Measurements from ENCODE around the gene OBP2A. TPM values are rescaled to one million over a fixed set of nuclear protein-coding genes. Genes with fewer than 3 reads are reported as not detected.

The OBP2A gene
- total and polyA plus RNA-seq, 2 donors (not counting 1 experiment from before 2014, with no cell fraction given) = not detected

DNA sequence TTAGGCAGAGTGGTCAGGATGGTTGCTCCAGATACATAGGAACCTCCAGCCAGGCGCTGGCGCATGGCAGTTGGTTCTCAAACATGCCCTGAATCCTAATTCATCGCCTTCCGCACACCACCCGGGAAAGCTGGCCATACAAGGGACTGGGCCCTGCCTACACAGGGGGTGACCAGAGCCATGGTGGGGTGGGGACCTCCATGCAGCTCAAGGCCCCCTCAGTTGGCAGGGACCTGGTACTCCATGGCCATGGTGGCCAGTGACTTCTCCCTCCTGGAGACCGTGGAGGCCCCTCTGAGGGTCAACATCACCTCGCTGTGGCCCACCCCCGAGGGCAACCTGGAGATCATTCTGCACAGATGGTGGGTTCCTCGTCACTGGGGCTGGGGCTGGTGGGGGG lies 42.4 kb downstream of the OBP2A start:
- H3K4me1 ChIP-seq (ENCODE audit: control insufficient read depth in 2 of 2, insufficient read depth in 2 of 2, low read length in 2 of 2) = no peaks in the 10 kb centered on the region
- intact Hi-C loops (cut with micrococcal nuclease) = no loop called here
- no peak overlapping the region for H3K4me3 ChIP-seq (ENCODE audit: control extremely low read depth in 1 of 5, extremely low read depth in 1 of 5, insufficient read depth in 1 of 5, low read depth in 2 of 5, low read length in 4 of 5)
- no peak for ATAC-seq (ENCODE audit: low read depth)
- H3K27me3 Mint-ChIP-seq = peaks cover 14% of the 10 kb centered on the region
- no peak overlapping the region for H3K27ac ChIP-seq (ENCODE audit: low read length in 2 of 2)
- no peak for DNase-seq
- H3K4me1 Mint-ChIP-seq = no peaks in the 10 kb centered on the region
- H3K9me3 Mint-ChIP-seq (ENCODE audit: insufficient read depth) = no peaks in the 10 kb centered on the region
- H3K79me2 ChIP-seq (ENCODE audit: control insufficient read depth, insufficient read depth, low read length) = no peaks in the 10 kb centered on the region
- no peaks in the 10 kb centered on the region for H4K20me1 ChIP-seq (ENCODE audit: control insufficient read depth, insufficient read depth, low read length, poor library complexity, severe bottlenecking)
- no peaks in the 10 kb centered on the region for H3K36me3 ChIP-seq (replicated peaks in 1 of 2; ENCODE audit: control extremely low read depth in 1 of 2, control insufficient read depth in 1 of 2, extremely low read depth in 1 of 2, insufficient read depth in 2 of 2, low read length in 1 of 2)
- no peaks in the 10 kb centered on the region for H3K9me3 ChIP-seq (ENCODE audit: control extremely low read depth in 1 of 3, control insufficient read depth in 2 of 3, insufficient read depth in 1 of 3, low read length in 2 of 3)
- no peak overlapping the region for H3K4me2 ChIP-seq (replicated peaks; ENCODE audit: low read depth, low read length, poor library complexity, severe bottlenecking)
- no peak overlapping the region for H3K4me3 Mint-ChIP-seq
- no peaks in the 10 kb centered on the region for H3K27me3 ChIP-seq (replicated peaks in 1 of 4; ENCODE audit: control extremely low read depth in 1 of 4, control insufficient read depth in 3 of 4, insufficient read depth in 4 of 4, low read length in 3 of 4)
- H3K9ac ChIP-seq (ENCODE audit: low read length) = no peak overlapping the region
- 88% methylated on average over 9 of the region's 9 CpGs for WGBS (ENCODE audit: insufficient coverage)
- CTCF ChIA-PET = no interaction called here
- H3K27ac Mint-ChIP-seq = no peak overlapping the region
- TF ChIP-seq, protein P1, sequence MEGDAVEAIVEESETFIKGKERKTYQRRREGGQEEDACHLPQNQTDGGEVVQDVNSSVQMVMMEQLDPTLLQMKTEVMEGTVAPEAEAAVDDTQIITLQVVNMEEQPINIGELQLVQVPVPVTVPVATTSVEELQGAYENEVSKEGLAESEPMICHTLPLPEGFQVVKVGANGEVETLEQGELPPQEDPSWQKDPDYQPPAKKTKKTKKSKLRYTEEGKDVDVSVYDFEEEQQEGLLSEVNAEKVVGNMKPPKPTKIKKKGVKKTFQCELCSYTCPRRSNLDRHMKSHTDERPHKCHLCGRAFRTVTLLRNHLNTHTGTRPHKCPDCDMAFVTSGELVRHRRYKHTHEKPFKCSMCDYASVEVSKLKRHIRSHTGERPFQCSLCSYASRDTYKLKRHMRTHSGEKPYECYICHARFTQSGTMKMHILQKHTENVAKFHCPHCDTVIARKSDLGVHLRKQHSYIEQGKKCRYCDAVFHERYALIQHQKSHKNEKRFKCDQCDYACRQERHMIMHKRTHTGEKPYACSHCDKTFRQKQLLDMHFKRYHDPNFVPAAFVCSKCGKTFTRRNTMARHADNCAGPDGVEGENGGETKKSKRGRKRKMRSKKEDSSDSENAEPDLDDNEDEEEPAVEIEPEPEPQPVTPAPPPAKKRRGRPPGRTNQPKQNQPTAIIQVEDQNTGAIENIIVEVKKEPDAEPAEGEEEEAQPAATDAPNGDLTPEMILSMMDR (IDR thresholded peaks at IDR 0.05) = no peak
- TF ChIP-seq EZH2 (IDR thresholded peaks at IDR 0.05; ENCODE audit: borderline replicate concordance, insufficient read depth, low read depth, low read length, poor library complexity, severe bottlenecking) = no peak
- no peak overlapping the region for H2AFZ ChIP-seq (ENCODE audit: insufficient read depth, low read depth, low read length, poor library complexity, severe bottlenecking)
- POLR2A ChIA-PET = no interaction called here

DNA sequence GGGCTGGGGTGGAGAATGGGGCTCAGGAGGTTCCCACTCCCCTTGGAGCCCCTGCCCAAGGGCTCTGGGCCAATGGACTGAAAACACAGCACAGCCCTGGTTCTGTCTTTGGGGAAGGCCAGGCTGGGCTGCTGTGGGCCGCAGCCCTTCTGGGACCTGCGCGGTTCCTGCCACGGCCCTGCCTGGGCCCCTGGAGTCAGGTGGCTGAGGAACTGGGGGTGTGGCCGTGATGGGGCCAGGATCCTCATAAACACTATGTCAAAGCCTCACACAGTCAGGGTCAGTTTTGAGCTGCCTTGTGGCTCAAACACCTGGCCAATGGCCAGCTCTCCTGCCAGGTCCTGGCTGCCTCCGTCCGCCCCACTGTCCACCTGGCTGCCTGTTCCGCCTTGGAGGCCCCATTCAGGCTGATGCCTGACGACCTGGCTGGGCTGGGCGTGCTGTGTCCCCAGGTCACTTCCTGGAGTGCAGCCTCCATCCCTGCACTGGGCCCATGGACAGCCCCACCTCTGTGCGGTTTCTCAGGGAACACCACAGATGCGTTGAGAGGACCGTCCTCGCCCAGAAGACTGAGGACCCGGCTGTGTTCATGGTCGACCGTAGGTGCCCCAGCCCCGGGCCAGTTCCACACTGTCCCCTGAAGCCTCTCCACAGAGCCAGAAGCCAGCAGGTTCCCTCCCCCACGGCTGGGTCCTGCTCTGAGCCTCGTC lies 43.1 kb downstream of the OBP2A start:
- Histone ChIP-seq H3K9me3 (ENCODE audit: control extremely low read depth in 1 of 3, control insufficient read depth in 2 of 3, insufficient read depth in 1 of 3, low read length in 2 of 3) (no peaks in the 10 kb centered on the region), H3K4me1 (ENCODE audit: control insufficient read depth in 2 of 2, insufficient read depth in 2 of 2, low read length in 2 of 2) (no peaks in the 10 kb centered on the region), H2AFZ (ENCODE audit: insufficient read depth, low read depth, low read length, poor library complexity, severe bottlenecking) (no peak overlapping the region), H3K27me3 (replicated peaks in 1 of 4; ENCODE audit: control extremely low read depth in 1 of 4, control insufficient read depth in 3 of 4, insufficient read depth in 4 of 4, low read length in 3 of 4) (no peaks in the 10 kb centered on the region), H3K9ac (ENCODE audit: low read length) (no peak overlapping the region), H3K4me3 (ENCODE audit: control extremely low read depth in 1 of 5, extremely low read depth in 1 of 5, insufficient read depth in 1 of 5, low read depth in 2 of 5, low read length in 4 of 5) (no peak overlapping the region), H3K36me3 (replicated peaks in 1 of 2; ENCODE audit: control extremely low read depth in 1 of 2, control insufficient read depth in 1 of 2, extremely low read depth in 1 of 2, insufficient read depth in 2 of 2, low read length in 1 of 2) (no peaks in the 10 kb centered on the region), H4K20me1 (ENCODE audit: control insufficient read depth, insufficient read depth, low read length, poor library complexity, severe bottlenecking) (no peaks in the 10 kb centered on the region), H3K4me2 (replicated peaks; ENCODE audit: low read depth, low read length, poor library complexity, severe bottlenecking) (no peak overlapping the region), H3K79me2 (ENCODE audit: control insufficient read depth, insufficient read depth, low read length) (no peaks in the 10 kb centered on the region), H3K27ac (ENCODE audit: low read length in 2 of 2) (no peak overlapping the region)
- intact Hi-C loops (cut with micrococcal nuclease) = no loop called here
- no peak for ATAC-seq (ENCODE audit: low read depth)
- H3K4me3 Mint-ChIP-seq = no peak overlapping the region
- 87% methylated on average over 20 of the region's 20 CpGs for WGBS (ENCODE audit: insufficient coverage)
- DNase-seq = no peak
- no peak overlapping the region for H3K27ac Mint-ChIP-seq
- no peaks in the 10 kb centered on the region for H3K9me3 Mint-ChIP-seq (ENCODE audit: insufficient read depth)
- ChIA-PET CTCF (interaction anchor here (1.1 kb wide), 1 partner anchor 11 kb away, joined by 3 read pairs; no protein-coding TSS in a partner anchor), POLR2A (no interaction called here)
- no peaks in the 10 kb centered on the region for H3K4me1 Mint-ChIP-seq
- peaks cover 14% of the 10 kb centered on the region for H3K27me3 Mint-ChIP-seq
- no peak for TF ChIP-seq EZH2 (IDR thresholded peaks at IDR 0.05; ENCODE audit: borderline replicate concordance, insufficient read depth, low read depth, low read length, poor library complexity, severe bottlenecking)
- TF ChIP-seq, protein P1 (IDR thresholded peaks at IDR 0.05) = no peak
